Gastroesophageal sphincter (tissue), 4 donors: ENCODE measurements around the gene C19orf38. TPM values are rescaled to one million over a fixed set of nuclear protein-coding genes. Genes with fewer than 3 reads are reported as not detected.
A peak's percentile ranks its signal among the peaks of the same experiment; 100 is the strongest.

Source experiments
- ATAC-seq: fragments of 150-250 bp; one replicate; pipeline ENCODE4 v1.9.1; 2016; ENCODE audit warnings: mild to moderate bottlenecking, moderate library complexity
- H3K27ac ChIP-seq, 4 donors: fragments of 200-600 bp; sonication (generic) in 3 of 4; 1 replicate in 3 of 4; 2 replicates in 1 of 4; pipeline ENCODE4 v1.5.1; 2016 to 2019
- H3K27me3 ChIP-seq: fragments of 200-600 bp; sonication (generic); one replicate; pipeline ENCODE4 v1.5.1; 2019
- H3K36me3 ChIP-seq, 2 donors: fragments of 200-600 bp; sonication (generic); one replicate each; pipeline ENCODE4 v1.5.1; 2019; ENCODE audit warnings: control low read depth in 1 of 2
- H3K4me1 ChIP-seq, 3 donors: fragments of 200-600 bp; sonication (generic); 1 replicate in 2 of 3; 2 replicates in 1 of 3; pipeline ENCODE4 v1.5.1; 2016 to 2019; ENCODE audit warnings: control low read depth in 2 of 3
- H3K4me3 ChIP-seq, 2 donors: fragments of 200-600 bp; sonication (generic); one replicate each; pipeline ENCODE4 v1.5.1; 2019; ENCODE audit warnings: mild to moderate bottlenecking in 1 of 2, moderate library complexity in 1 of 2
- H3K9me3 ChIP-seq, 3 donors: fragments of 200-600 bp; sonication (generic); one replicate each; pipeline ENCODE4 v1.5.1; 2017 to 2019; ENCODE audit warnings: control low read depth in 2 of 3
- CTCF ChIP-seq, 4 experiments: fragments of 200-600 bp in 2 of 4; fragments of 450-650 bp in 2 of 4; sonication (generic) in 1 of 4; IDR thresholded peaks; one replicate each; pipeline ENCODE4 v1.5.1; 2017 to 2019; ENCODE audit warnings: antibody characterized with exemption in 4 of 4, mild to moderate bottlenecking in 2 of 4, moderate library complexity in 2 of 4
- EP300 ChIP-seq: sonication (generic); formaldehyde crosslinking; IDR thresholded peaks from one replicate; pipeline ENCODE4 v1.6.1; 2017; ENCODE audit warnings: antibody characterized with exemption, mild to moderate bottlenecking
- POLR2A ChIP-seq, 2 donors: fragments of 450-650 bp; IDR thresholded peaks; one replicate each; pipeline ENCODE4 v1.6.1; 2017; ENCODE audit warnings: antibody characterized with exemption in 2 of 2, mild to moderate bottlenecking in 2 of 2, moderate library complexity in 1 of 2
- POLR2AphosphoS5 ChIP-seq: sonication (generic); formaldehyde crosslinking; IDR thresholded peaks from one replicate; pipeline ENCODE4 v1.6.1; 2017; ENCODE audit warnings: antibody characterized with exemption
- WGBS, 2 donors: methylation state at CpG; one replicate each; pipeline ENCODE4 v1.1.5; 2018; ENCODE audit warnings: low coverage in 1 of 2; 5-methylcytosine and 5-hydroxymethylcytosine counted together
- total RNA-seq, 4 donors: library from RNA; depleted of rRNA; stranded (reverse); fragments of >200 nt; gene quantifications; one replicate each; pipeline ENCODE4 v1.1.0, GENCODE V29; 2016

C19orf38 gene
- total RNA-seq, 4 donors from 2014 or later = 0.89 to 3.1 (median 2.1) TPM; not detected in 1

DNA sequence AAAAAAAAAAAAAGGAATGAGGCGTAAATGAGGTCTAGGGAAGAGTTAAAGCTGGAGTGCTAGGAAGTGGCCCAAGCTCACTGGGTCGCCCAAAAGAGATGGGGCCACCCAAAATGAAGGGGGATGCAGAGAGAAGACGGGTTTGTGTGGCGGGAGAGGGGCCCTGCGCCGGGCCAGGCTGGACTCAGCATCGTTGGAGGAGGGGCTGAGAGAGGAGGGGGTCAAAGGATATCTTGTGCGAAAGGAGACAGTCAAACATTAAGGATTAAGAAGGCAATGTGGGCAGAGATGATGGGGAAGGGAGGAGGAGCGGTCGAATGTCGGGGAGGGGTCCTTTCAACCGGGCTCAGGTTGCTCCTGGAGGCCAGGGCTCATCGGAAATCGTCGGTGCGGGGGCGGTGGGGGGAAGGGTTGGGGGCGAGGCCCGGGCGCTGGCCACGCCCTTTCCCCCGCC is 22.3 kb downstream of the C19orf38 start:
- peak overlapping the region; percentile 45 to 88 (median 86) for H3K27ac ChIP-seq
- no peaks in the 10 kb centered on the region for H3K27me3 ChIP-seq
- peak overlapping the region; percentile 45 to 57 for H3K4me3 ChIP-seq
- TF ChIP-seq CTCF (IDR thresholded peaks at IDR 0.05) = no peak
- no peak for TF ChIP-seq EP300
- no peak for TF ChIP-seq POLR2AphosphoS5
- no peak for TF ChIP-seq POLR2A (IDR thresholded peaks at IDR 0.05)
- H3K36me3 ChIP-seq = no peaks in the 10 kb centered on the region
- H3K4me1 ChIP-seq = peaks cover 0 to 43% (median 10%) of the 10 kb centered on the region in 3 donors
- no peaks in the 10 kb centered on the region for H3K9me3 ChIP-seq
- no peak for ATAC-seq
- WGBS, 2 donors = 0 to 2% methylated on average over 11 to 17 of the region's 22 CpGs

DNA sequence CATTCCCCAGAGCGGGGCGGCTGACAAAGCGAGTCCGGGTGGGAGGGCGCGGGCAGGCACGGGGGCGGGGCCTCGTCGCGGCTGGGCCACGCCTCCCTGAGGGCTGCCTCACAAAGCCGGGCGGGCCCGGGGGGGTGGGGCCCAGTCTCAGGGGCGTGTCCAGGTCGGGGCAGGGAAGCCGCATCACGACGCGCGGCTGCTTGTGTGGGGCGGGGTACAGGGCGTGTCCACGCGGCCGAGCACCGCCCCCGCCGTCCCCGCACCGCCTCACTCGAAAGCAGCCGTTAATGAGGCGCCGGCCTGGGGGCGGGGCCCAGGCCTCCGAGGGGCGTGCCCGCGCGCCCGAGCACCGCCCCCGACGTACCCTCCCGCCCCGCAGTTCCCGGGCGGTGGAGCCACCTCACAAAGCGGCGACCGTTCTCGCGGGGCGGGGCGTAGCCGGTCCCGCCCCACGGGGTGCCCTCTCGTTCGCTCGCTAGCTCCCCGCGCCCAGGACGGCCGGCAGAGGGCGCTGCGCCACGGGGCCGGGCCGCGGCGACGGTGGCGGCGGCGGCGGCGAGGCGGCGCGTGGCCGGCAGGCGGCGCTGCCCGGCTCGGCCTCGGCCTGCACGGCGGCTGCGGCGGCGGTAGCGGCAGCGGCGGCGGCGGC is 22.9 kb downstream of the C19orf38 start, which contains the start of gene CARM1:
Gene CARM1, plus strand, starts transcription at position 599 of the 649 bp plus-strand sequence. CDS start 150 bp downstream, outside the sequence.
- H3K9me3 ChIP-seq = no peaks in the 10 kb centered on the region
- no peaks in the 10 kb centered on the region for H3K27me3 ChIP-seq
- no peaks in the 10 kb centered on the region for H3K36me3 ChIP-seq
- H3K4me3 ChIP-seq = peak within 1 kb of the TSS; percentile 88 to 91
- peak within 1 kb of the TSS; percentile 45 to 93 (median 90) for H3K27ac ChIP-seq
- peaks cover 0 to 48% (median 15%) of the 10 kb centered on the region in 3 donors for H3K4me1 ChIP-seq
- 0% methylated on average over 4 of the region's 99 CpGs; no CpG with 5 or more reads in 1 of the 2 donors for WGBS, 2 donors
- ATAC-seq = peak; percentile 96
- no peak for TF ChIP-seq EP300
- peak; percentile 66 for TF ChIP-seq POLR2AphosphoS5
- peak in 3 of 4 experiments; percentile 68 to 97 (median 96) for TF ChIP-seq CTCF (IDR thresholded peaks at IDR 0.05)
- no peak for TF ChIP-seq POLR2A (IDR thresholded peaks at IDR 0.05)

GRCh38 chr19:10871711-10872545 is 23.7 kb downstream of the C19orf38 start:
- peak overlapping the region; percentile 22 to 93 (median 90) for H3K27ac ChIP-seq
- no peaks in the 10 kb centered on the region for H3K27me3 ChIP-seq
- peak; percentile 0 for ATAC-seq
- 0% methylated on average over 14 of the region's 90 CpGs; no CpG with 5 or more reads in 1 of the 2 donors for WGBS, 2 donors
- no peaks in the 10 kb centered on the region for H3K9me3 ChIP-seq
- H3K4me3 ChIP-seq = peak overlapping the region; percentile 88 to 91
- H3K4me1 ChIP-seq = peaks cover 0 to 57% (median 24%) of the 10 kb centered on the region in 3 donors
- H3K36me3 ChIP-seq = no peaks in the 10 kb centered on the region
- peak in 3 of 4 experiments; percentile 14 to 30 (median 24) for TF ChIP-seq CTCF (IDR thresholded peaks at IDR 0.05)
- TF ChIP-seq POLR2A (IDR thresholded peaks at IDR 0.05) = no peak

GRCh38 chr19:10872546-10873107 is 24.4 kb downstream of the C19orf38 start:
- peak overlapping the region; percentile 88 to 91 for H3K4me3 ChIP-seq
- no peaks in the 10 kb centered on the region for H3K9me3 ChIP-seq
- H3K4me1 ChIP-seq = peaks cover 0 to 64% (median 24%) of the 10 kb centered on the region in 3 donors
- peak overlapping the region in 3 of 4 donors; percentile 88 to 93 (median 92) for H3K27ac ChIP-seq
- no peak for ATAC-seq
- TF ChIP-seq POLR2A (IDR thresholded peaks at IDR 0.05) = no peak
- TF ChIP-seq CTCF (IDR thresholded peaks at IDR 0.05) = no peak
- TF ChIP-seq EP300 = no peak
- H3K36me3 ChIP-seq = no peaks in the 10 kb centered on the region
- no peaks in the 10 kb centered on the region for H3K27me3 ChIP-seq
- 0% methylated on average over 4 to 13 of the region's 16 CpGs for WGBS, 2 donors
